HepG2 (cell line): Measurements from ENCODE around the gene TNFSF13B. TPM values are rescaled to one million over a fixed set of nuclear protein-coding genes. Genes with fewer than 3 reads are reported as not detected.

Experiments used
- ATAC-seq: fragments of 200-7000 bp; cut with Tn5 transposase; 3 replicates; pipeline ENCODE4 v1.9.1; 2020; ENCODE audit warnings: mild to moderate bottlenecking, moderate library complexity
- BruUV-seq: library from RNA; stranded (reverse); fragments of 400-500 nt; replicated peaks from 2 replicates; lab custom pipeline; 2021; lab: Mats Ljungman, UMichigan
- CTCF ChIA-PET: fragments of 300-600 bp; formaldehyde crosslinking; extraction: SDS; loops from one replicate; lab custom pipeline; 2021; ENCODE audit warnings: low total read pairs, inconsistent platforms, low intra/inter-chr PET ratio; lab: Yijun Ruan, JAX
- POLR2A ChIA-PET: fragments of 350-600 bp; sonication (Branson Sonifier 250); formaldehyde crosslinking; loops from one replicate; lab custom pipeline; 2020; ENCODE audit warnings: antibody characterized with exemption, inconsistent platforms; lab: Yijun Ruan, JAX
- DNase-seq: peaks from one replicate; pipeline ENCODE4 v3.0.0-alpha.2; 2015; ENCODE audit warnings: low spot score
- FAIRE-seq: peaks from 3 replicates; lab custom pipeline; 2011; peaks lifted over from hg19 to GRCh38; lab: Jason Lieb, UNC
- H2AFZ ChIP-seq: one replicate; pipeline ENCODE4 v1.6.1; 2011; ENCODE audit warnings: low read length, inconsistent platforms
- H3K27ac ChIP-seq: fragments of 300-600 bp; 3 replicates; pipeline ENCODE4 v1.8.0; 2011; ENCODE audit warnings: mixed run types, mild to moderate bottlenecking, mixed read lengths, low read length, inconsistent platforms; ENCODE audit not compliant: insufficient read depth; ENCODE audit errors: extremely low read length
- H3K27me3 ChIP-seq, 2 experiments: fragments of 200-600 bp in 1 of 2; 2 replicates in 1 of 2; 3 replicates in 1 of 2; pipeline versions ENCODE4 v1.6.0 to v1.8.0; 2011; ENCODE audit warnings: low read length in 2 of 2, mild to moderate bottlenecking in 2 of 2, moderate library complexity in 2 of 2, inconsistent platforms in 1 of 2; ENCODE audit not compliant: insufficient read depth in 2 of 2, control insufficient read depth in 1 of 2
- H3K36me3 ChIP-seq, 2 experiments: fragments of 200-600 bp in 1 of 2; replicated peaks in 1 of 2; 2 replicates in 1 of 2; 3 replicates in 1 of 2; pipeline versions ENCODE4 v1.5.1 to v1.8.0; 2011; ENCODE audit warnings: low read length in 2 of 2, inconsistent platforms in 1 of 2; ENCODE audit not compliant: insufficient read depth in 2 of 2, control insufficient read depth in 1 of 2
- H3K4me1 ChIP-seq: 2 replicates; pipeline ENCODE4 v1.5.1; 2012; ENCODE audit warnings: low read length, inconsistent platforms; ENCODE audit not compliant: insufficient read depth
- H3K4me2 ChIP-seq: 2 replicates; pipeline ENCODE4 v1.6.0; 2011; ENCODE audit warnings: low read depth, low read length, inconsistent platforms
- H3K4me3 ChIP-seq, 3 experiments: fragments of 200-600 bp in 1 of 3; sonication (generic), shearing (Covaris generic) in 1 of 3; replicated peaks in 1 of 3; 2 replicates each; pipeline ENCODE4 v1.5.1; 2011 to 2016; ENCODE audit warnings: low read length in 3 of 3, inconsistent platforms in 2 of 3, low read depth in 2 of 3, mild to moderate bottlenecking in 2 of 3, control low read depth in 1 of 3, mixed read lengths in 1 of 3; ENCODE audit not compliant: insufficient read depth in 1 of 3
- H3K79me2 ChIP-seq: one replicate; pipeline ENCODE4 v1.6.1; 2011; ENCODE audit warnings: low read length, inconsistent platforms; ENCODE audit not compliant: insufficient read depth
- H3K9ac ChIP-seq: 2 replicates; pipeline ENCODE4 v1.6.0; 2011; ENCODE audit warnings: mild to moderate bottlenecking, low read depth, low read length, inconsistent platforms; ENCODE audit not compliant: insufficient read depth
- H3K9me3 ChIP-seq: 2 replicates; pipeline ENCODE4 v1.5.1; 2012; ENCODE audit warnings: mild to moderate bottlenecking, low read length
- H4K20me1 ChIP-seq: 2 replicates; pipeline ENCODE4 v1.6.0; 2011; ENCODE audit warnings: inconsistent platforms, mild to moderate bottlenecking, low read length, moderate library complexity; ENCODE audit not compliant: insufficient read depth
- ARHGAP35 ChIP-seq: sonication (generic); formaldehyde crosslinking; IDR thresholded peaks from 2 replicates; pipeline ENCODE4 v1.9.0; 2022; ENCODE audit warnings: mild to moderate bottlenecking, inconsistent platforms, moderate library complexity, missing genetic modification reagents, borderline replicate concordance
- CHD2 ChIP-seq: IDR thresholded peaks from 2 replicates; pipeline ENCODE4 v1.6.1; 2011; ENCODE audit warnings: low read depth, low read length, improper control_type of control experiment
- ZMYM4 ChIP-seq: sonication (generic); formaldehyde crosslinking; IDR thresholded peaks from 2 replicates; pipeline ENCODE4 v1.8.1; 2023; ENCODE audit warnings: mild to moderate bottlenecking, missing genetic modification reagents
- WGBS: methylation state at CpG from one replicate; pipeline ENCODE4 v1.1.6; 2017; ENCODE audit warnings: low lambda C conversion rate; 5-methylcytosine and 5-hydroxymethylcytosine counted together
- in situ Hi-C: cut with HindIII; loops from 2 replicates; pipeline ENCODE4 v1.10.0; 2017; ENCODE audit warnings: low pct_unique_long_range_greater_than_20kb; ENCODE audit not compliant: extremely low pct_ligation_motif_present
- intact Hi-C: fragments of 100-400 bp; cut with micrococcal nuclease; formaldehyde crosslinking; loops from one replicate; pipeline ENCODE4 v1.10.0; 2022; ENCODE audit not compliant: unreplicated experiment
- polyA plus RNA-seq, 8 experiments: library from polyadenylated mRNA; depleted of rRNA in 3 of 8; stranded (reverse) in 7 of 8; unstranded in 1 of 8; fragments of >200 nt; fragmentation: Illumina TruSeq in 4 of 8; extraction: Trizol in 4 of 8; gene quantifications; 2 replicates each; pipeline versions ENCODE4 v1.2.1 to v1.2.3, GENCODE V29; 2011 to 2016; ENCODE audit warnings: low read depth in 4 of 8, missing spikeins in 1 of 8, mixed read lengths in 1 of 8; ENCODE audit not compliant: insufficient read depth in 1 of 8
- total RNA-seq, 5 experiments: library from RNA; depleted of rRNA; stranded (reverse); fragments of >200 nt; fragmentation: Illumina TruSeq; extraction: Trizol; gene quantifications; 2 replicates each; pipeline ENCODE4 v1.2.3, GENCODE V29; 2016; ENCODE audit warnings: low read depth in 1 of 5
- TF ChIP-seq, protein P1 (sequence below): sonication (generic); formaldehyde crosslinking; IDR thresholded peaks from 2 replicates; pipeline ENCODE4 v1.8.0; 2022; ENCODE audit warnings: missing genetic modification reagents, mild to moderate bottlenecking, moderate library complexity, borderline replicate concordance
- TF ChIP-seq, protein P2 (sequence below): sonication (generic); formaldehyde crosslinking; IDR thresholded peaks from 2 replicates; pipeline ENCODE4 v1.4.0; 2020; ENCODE audit warnings: missing genetic modification reagents, low read depth, mild to moderate bottlenecking, borderline replicate concordance
- TF ChIP-seq, protein P3 (sequence below), 2 experiments: sonication (generic) in 1 of 2; formaldehyde crosslinking in 1 of 2; IDR thresholded peaks; 2 replicates each; pipeline versions ENCODE4 v1.4.0 to v1.6.1; 2018 to 2020; ENCODE audit warnings: missing genetic modification reagents in 2 of 2, borderline replicate concordance in 1 of 2, low read depth in 1 of 2, mild to moderate bottlenecking in 1 of 2, missing biosample characterization in 1 of 2

TNFSF13B gene
- total and polyA plus RNA-seq, 2 of the 13 experiments (the other 11 are each of a cell fraction or from before 2014, with no cell fraction given) = 0.13 to 0.20 TPM

DNA sequence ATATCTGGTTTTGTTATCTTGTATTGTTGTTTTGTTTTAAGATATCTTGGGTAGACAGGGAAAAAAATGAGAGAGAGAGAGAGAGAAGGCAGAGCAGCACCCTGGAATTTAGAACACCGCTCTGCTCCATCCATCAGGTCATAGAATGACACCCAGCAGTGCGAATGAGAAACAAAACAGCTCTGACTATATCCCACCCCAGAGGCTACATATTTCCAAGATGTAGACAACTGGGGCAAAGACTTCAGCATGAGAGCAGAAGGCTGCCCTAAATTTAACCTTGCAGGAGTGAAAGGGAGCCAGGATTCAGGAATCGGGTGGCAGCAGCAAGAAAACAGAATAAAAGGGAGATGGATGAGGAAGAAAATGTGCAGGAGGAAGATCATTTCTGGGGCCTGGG is 46.5 kb downstream of the TNFSF13B start:
- ATAC-seq (no peak), DNase-seq (no peak), FAIRE-seq (no peak)
- H3K4me1 ChIP-seq = no peaks in the 10 kb centered on the region
- BruUV-seq = no TSS peak
- no peaks in the 10 kb centered on the region for H3K36me3 ChIP-seq
- no peak overlapping the region for H3K9ac ChIP-seq
- CTCF ChIA-PET = no interaction called here
- H3K4me3 ChIP-seq = no peak overlapping the region
- TF ChIP-seq, protein P1, sequence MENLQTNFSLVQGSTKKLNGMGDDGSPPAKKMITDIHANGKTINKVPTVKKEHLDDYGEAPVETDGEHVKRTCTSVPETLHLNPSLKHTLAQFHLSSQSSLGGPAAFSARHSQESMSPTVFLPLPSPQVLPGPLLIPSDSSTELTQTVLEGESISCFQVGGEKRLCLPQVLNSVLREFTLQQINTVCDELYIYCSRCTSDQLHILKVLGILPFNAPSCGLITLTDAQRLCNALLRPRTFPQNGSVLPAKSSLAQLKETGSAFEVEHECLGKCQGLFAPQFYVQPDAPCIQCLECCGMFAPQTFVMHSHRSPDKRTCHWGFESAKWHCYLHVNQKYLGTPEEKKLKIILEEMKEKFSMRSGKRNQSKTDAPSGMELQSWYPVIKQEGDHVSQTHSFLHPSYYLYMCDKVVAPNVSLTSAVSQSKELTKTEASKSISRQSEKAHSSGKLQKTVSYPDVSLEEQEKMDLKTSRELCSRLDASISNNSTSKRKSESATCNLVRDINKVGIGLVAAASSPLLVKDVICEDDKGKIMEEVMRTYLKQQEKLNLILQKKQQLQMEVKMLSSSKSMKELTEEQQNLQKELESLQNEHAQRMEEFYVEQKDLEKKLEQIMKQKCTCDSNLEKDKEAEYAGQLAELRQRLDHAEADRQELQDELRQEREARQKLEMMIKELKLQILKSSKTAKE = no peak
- TF ChIP-seq, protein P2, sequence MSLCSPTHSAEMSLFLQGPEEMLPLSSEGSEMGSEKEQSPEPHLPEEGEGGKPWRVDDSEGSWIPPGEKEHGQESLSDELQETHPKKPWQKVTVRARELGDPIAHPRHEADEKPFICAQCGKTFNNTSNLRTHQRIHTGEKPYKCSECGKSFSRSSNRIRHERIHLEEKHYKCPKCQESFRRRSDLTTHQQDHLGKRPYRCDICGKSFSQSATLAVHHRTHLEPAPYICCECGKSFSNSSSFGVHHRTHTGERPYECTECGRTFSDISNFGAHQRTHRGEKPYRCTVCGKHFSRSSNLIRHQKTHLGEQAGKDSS = no peak
- TF ChIP-seq, protein P3, sequence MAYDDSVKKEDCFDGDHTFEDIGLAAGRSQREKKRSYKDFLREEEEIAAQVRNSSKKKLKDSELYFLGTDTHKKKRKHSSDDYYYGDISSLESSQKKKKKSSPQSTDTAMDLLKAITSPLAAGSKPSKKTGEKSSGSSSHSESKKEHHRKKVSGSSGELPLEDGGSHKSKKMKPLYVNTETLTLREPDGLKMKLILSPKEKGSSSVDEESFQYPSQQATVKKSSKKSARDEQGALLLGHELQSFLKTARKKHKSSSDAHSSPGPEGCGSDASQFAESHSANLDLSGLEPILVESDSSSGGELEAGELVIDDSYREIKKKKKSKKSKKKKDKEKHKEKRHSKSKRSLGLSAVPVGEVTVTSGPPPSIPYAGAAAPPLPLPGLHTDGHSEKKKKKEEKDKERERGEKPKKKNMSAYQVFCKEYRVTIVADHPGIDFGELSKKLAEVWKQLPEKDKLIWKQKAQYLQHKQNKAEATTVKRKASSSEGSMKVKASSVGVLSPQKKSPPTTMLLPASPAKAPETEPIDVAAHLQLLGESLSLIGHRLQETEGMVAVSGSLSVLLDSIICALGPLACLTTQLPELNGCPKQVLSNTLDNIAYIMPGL (CRISPR knock-in tag; IDR thresholded peaks at IDR 0.05; ENCODE audit: borderline replicate concordance in 1 of 2, low read depth in 1 of 2) = no peak
- TF ChIP-seq ZMYM4 (no peak), CHD2 (no peak), ARHGAP35 (CRISPR knock-in tag) (no peak)
- WGBS = 3% methylated on average over 3 of the region's 3 CpGs
- H3K4me2 ChIP-seq = no peak overlapping the region
- POLR2A ChIA-PET = no interaction called here
- H3K79me2 ChIP-seq = no peaks in the 10 kb centered on the region
- intact Hi-C loops (no loop called here), in situ Hi-C loops (no loop called here)
- H3K9me3 ChIP-seq = no peaks in the 10 kb centered on the region
- H3K27me3 ChIP-seq = no peaks in the 10 kb centered on the region
- no peaks in the 10 kb centered on the region for H4K20me1 ChIP-seq
- no peak overlapping the region for H2AFZ ChIP-seq
- H3K27ac ChIP-seq = no peak overlapping the region
